ENCODE results near the gene XPO6.

DNA sequence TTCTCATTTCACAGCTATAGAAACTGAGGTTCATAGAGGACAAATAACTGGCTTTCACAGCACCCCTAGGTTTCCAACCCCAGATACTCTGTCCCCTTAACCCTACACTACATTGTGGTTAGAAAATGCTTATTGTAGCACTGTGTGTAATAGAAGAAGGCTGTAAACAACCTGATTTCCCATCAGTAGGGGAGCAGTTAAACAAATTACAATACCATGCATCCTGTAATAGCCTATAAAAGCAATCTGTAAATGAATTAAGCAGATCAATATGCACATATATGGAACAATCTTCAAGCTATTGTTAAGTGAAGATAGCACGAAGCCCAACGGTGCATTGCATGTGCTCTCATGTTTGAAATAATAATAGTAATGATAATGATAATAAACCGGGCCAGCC, 39.2 kb upstream of the XPO6 start:
- TF ChIP-seq, protein P1, sequence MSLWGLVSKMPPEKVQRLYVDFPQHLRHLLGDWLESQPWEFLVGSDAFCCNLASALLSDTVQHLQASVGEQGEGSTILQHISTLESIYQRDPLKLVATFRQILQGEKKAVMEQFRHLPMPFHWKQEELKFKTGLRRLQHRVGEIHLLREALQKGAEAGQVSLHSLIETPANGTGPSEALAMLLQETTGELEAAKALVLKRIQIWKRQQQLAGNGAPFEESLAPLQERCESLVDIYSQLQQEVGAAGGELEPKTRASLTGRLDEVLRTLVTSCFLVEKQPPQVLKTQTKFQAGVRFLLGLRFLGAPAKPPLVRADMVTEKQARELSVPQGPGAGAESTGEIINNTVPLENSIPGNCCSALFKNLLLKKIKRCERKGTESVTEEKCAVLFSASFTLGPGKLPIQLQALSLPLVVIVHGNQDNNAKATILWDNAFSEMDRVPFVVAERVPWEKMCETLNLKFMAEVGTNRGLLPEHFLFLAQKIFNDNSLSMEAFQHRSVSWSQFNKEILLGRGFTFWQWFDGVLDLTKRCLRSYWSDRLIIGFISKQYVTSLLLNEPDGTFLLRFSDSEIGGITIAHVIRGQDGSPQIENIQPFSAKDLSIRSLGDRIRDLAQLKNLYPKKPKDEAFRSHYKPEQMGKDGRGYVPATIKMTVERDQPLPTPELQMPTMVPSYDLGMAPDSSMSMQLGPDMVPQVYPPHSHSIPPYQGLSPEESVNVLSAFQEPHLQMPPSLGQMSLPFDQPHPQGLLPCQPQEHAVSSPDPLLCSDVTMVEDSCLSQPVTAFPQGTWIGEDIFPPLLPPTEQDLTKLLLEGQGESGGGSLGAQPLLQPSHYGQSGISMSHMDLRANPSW (CRISPR knock-in tag; IDR thresholded peaks at IDR 0.05; ENCODE audit: borderline replicate concordance) = no peak
- TF ChIP-seq POLR2AphosphoS5 (IDR thresholded peaks at IDR 0.05; ENCODE audit: low read depth, low read length) (no peak), RAD21 (CRISPR knock-in tag; IDR thresholded peaks at IDR 0.05) (no peak), GABPA (IDR thresholded peaks at IDR 0.05; ENCODE audit: low read depth, low read length) (no peak), GABPA (CRISPR knock-in tag; IDR thresholded peaks at IDR 0.05; ENCODE audit: low read depth) (no peak), SIN3B (IDR thresholded peaks at IDR 0.05; ENCODE audit: low read length) (no peak)
- TF ChIP-seq, protein P2, sequence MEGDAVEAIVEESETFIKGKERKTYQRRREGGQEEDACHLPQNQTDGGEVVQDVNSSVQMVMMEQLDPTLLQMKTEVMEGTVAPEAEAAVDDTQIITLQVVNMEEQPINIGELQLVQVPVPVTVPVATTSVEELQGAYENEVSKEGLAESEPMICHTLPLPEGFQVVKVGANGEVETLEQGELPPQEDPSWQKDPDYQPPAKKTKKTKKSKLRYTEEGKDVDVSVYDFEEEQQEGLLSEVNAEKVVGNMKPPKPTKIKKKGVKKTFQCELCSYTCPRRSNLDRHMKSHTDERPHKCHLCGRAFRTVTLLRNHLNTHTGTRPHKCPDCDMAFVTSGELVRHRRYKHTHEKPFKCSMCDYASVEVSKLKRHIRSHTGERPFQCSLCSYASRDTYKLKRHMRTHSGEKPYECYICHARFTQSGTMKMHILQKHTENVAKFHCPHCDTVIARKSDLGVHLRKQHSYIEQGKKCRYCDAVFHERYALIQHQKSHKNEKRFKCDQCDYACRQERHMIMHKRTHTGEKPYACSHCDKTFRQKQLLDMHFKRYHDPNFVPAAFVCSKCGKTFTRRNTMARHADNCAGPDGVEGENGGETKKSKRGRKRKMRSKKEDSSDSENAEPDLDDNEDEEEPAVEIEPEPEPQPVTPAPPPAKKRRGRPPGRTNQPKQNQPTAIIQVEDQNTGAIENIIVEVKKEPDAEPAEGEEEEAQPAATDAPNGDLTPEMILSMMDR (CRISPR knock-in tag; IDR thresholded peaks at IDR 0.05) = no peak
- TF ChIP-seq, protein P3, sequence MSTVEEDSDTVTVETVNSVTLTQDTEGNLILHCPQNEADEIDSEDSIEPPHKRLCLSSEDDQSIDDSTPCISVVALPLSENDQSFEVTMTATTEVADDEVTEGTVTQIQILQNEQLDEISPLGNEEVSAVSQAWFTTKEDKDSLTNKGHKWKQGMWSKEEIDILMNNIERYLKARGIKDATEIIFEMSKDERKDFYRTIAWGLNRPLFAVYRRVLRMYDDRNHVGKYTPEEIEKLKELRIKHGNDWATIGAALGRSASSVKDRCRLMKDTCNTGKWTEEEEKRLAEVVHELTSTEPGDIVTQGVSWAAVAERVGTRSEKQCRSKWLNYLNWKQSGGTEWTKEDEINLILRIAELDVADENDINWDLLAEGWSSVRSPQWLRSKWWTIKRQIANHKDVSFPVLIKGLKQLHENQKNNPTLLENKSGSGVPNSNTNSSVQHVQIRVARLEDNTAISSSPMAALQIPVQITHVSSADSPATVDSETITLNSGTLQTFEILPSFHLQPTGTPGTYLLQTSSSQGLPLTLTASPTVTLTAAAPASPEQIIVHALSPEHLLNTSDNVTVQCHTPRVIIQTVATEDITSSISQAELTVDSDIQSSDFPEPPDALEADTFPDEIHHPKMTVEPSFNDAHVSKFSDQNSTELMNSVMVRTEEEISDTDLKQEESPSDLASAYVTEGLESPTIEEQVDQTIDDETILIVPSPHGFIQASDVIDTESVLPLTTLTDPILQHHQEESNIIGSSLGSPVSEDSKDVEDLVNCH (CRISPR knock-in tag; IDR thresholded peaks at IDR 0.05) = no peak
